Esophagus (tissue), 2 donors: ENCODE data around the gene CPA1. TPM values are rescaled to one million over a fixed set of nuclear protein-coding genes. Genes with fewer than 3 reads are reported as not detected.

Experiments
- H3K27ac ChIP-seq, 2 donors: one replicate each; pipeline ENCODE4 v1.5.1; 2013; ENCODE audit warnings: low read depth in 2 of 2, mild to moderate bottlenecking in 2 of 2, inconsistent platforms in 1 of 2, low read length in 1 of 2, moderate library complexity in 1 of 2
- H3K27me3 ChIP-seq, 2 donors: one replicate each; pipeline ENCODE4 v1.6.1; 2013; ENCODE audit warnings: low read length in 2 of 2, control low read depth in 1 of 2, mild to moderate bottlenecking in 1 of 2; ENCODE audit not compliant: insufficient read depth in 2 of 2, control insufficient read depth in 1 of 2
- H3K36me3 ChIP-seq, 2 donors: one replicate each; pipeline ENCODE4 v1.6.1; 2013; ENCODE audit warnings: low read length in 1 of 2; ENCODE audit not compliant: control insufficient read depth in 2 of 2, insufficient read depth in 2 of 2
- H3K4me1 ChIP-seq, 2 donors: one replicate each; pipeline ENCODE4 v1.6.1; 2013; ENCODE audit warnings: low read length in 1 of 2; ENCODE audit not compliant: control insufficient read depth in 2 of 2, insufficient read depth in 2 of 2
- H3K4me3 ChIP-seq, 2 donors: one replicate each; pipeline ENCODE4 v1.5.1; 2013; ENCODE audit warnings: low read length in 2 of 2, mild to moderate bottlenecking in 2 of 2, low read depth in 1 of 2, moderate library complexity in 1 of 2
- H3K9me3 ChIP-seq, 2 donors: one replicate each; pipeline ENCODE4 v1.6.1; 2013; ENCODE audit warnings: mild to moderate bottlenecking in 2 of 2, low read depth in 1 of 2, low read length in 1 of 2, moderate library complexity in 1 of 2; ENCODE audit not compliant: control insufficient read depth in 2 of 2, insufficient read depth in 1 of 2
- WGBS, 2 donors: extraction: QIAGEN DNeasy Blood & Tissue Kit; methylation state at CpG; one replicate each; pipeline ENCODE4 v1.1.7; 2013; 5-methylcytosine and 5-hydroxymethylcytosine counted together
- polyA plus RNA-seq, 2 donors: library from polyadenylated mRNA; stranded (reverse); fragments of 200-250 nt; gene quantifications; one replicate each; pipeline ENCODE4 v1.2.3, GENCODE V29; 2013
- donor health status: healthy with polysubstance abuse.
- donor health status: Bipolar disorder and iron deficiency.

Gene CPA1
- polyA plus RNA-seq, 2 donors: 0.20 to 1.1 TPM

DNA sequence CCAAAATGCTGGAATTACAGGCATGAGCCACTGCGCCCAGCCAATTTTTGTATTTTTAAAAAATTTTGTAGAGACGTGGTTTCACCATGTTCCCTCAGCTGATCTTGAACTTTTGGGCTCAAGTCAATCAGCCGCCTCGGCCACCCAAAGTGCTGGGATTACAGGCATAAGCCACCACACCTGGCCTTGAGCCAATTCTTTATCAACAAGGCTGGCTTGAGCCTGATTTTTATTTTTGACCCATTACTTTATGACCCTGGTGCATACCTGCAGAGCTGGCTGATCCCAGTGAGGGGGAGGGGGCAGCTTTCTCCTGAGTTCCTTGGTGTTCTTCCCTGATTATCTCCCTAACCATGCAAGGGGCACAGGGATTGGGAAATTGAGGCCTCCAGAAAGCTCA lies 15.8 kb upstream of the CPA1 start:
- Histone ChIP-seq H3K9me3 (no peaks in the 10 kb centered on the region), H3K36me3 (no peaks in the 10 kb centered on the region), H3K27me3 (no peaks in the 10 kb centered on the region), H3K4me3 (no peak overlapping the region), H3K27ac (no peak overlapping the region), H3K4me1 (peaks cover 6% of the 10 kb centered on the region in 2 donors)
- WGBS, 2 donors: 79 to 93% methylated on average over 4 of the region's 4 CpGs

DNA sequence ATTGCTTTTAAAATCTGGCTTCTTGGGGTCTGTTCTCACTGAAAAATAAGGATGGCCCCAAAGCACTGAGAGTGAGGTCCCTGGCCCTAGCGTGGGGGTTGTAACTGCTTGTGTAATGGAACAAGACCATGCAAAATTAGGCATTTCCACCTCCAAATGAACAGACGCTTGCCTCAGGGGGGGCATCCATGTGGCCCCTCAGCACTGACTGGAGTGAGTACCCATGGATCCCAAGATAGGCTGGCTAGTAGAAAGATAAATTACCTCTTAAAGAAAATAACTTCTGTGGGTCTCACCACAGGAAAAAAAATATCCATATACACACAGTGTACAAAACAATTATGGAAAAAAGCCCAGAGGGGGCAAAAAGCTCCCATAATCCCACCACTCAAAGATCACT lies 15.2 kb upstream of the CPA1 start:
- H3K4me3 ChIP-seq: no peak overlapping the region
- no peaks in the 10 kb centered on the region for H3K36me3 ChIP-seq
- WGBS, 2 donors: 85 to 87% methylated on average over 2 of the region's 2 CpGs
- H3K27ac ChIP-seq: no peak overlapping the region
- no peaks in the 10 kb centered on the region for H3K9me3 ChIP-seq
- H3K4me1 ChIP-seq: peaks cover 8 to 10% of the 10 kb centered on the region in 2 donors
- no peaks in the 10 kb centered on the region for H3K27me3 ChIP-seq

DNA sequence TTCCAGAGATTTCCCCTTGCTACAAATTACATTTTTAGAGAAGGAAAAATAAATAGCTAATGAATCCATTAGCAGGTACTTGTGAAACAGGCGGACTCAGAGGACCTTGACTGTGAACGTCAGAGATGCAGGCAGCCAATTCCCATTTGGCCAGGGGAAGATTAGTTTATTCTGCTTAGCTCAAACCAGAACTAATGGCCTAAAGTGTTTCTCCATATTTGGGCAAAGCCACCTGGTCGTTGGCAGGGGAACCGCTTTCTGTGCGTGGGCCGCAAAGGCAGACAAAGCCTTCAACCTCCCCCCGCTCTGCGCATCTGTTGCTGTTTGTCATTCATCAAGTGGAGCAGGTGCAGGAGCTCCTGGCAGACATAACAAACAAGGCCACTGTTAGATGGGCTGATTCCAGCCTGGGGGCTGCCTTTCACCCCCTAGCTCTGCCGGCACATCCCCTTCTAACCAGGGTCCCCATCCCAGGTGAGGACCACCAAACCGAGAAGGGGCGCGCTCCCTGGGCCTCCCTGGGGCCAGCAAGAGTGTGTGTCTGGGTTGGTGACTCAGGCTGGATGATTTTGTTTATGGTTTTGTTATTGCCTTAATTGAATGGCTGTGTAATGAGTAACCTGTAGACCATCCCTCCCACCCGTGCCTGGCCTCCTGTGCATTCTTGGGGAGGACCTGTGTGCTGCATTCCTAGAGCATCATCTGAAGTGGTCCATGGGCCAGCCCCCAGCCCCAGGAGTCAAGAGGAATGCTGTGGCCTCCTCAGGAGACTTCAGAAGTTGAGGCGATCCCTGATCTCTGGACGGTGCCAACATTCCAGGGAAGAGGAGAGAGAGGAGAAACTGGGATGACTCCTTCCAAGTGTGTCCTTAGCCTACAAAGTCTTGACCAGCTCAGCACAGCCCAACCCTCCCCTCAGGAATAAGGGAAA lies 14.5 kb upstream of the CPA1 start:
- no peak overlapping the region for H3K27ac ChIP-seq
- no peaks in the 10 kb centered on the region for H3K9me3 ChIP-seq
- WGBS, 2 donors: 62 to 83% methylated on average over 15 of the region's 15 CpGs
- no peaks in the 10 kb centered on the region for H3K36me3 ChIP-seq
- peaks cover 8 to 10% of the 10 kb centered on the region in 2 donors for H3K4me1 ChIP-seq
- no peak overlapping the region for H3K4me3 ChIP-seq
- no peaks in the 10 kb centered on the region for H3K27me3 ChIP-seq

DNA sequence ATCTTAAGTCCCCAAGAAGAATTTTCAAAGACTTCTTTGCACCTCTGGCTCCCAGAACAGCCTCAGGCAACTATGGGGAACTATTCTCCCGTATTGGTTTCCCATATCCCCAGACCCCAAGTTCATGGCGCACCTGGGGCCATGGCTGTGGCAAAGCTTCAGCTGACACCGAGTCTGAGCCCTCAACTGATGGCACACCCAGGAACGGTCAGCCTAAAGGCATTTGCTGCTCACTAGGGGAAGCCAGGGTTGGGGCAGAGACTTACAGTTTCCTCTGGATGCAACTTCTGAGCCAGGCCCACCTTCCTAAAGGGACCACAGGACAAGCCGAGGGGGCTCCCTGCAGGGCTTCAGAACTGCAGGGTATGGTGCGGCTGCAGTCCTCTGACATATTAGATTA lies 13.7 kb upstream of the CPA1 start:
- Histone ChIP-seq H3K27ac (no peak overlapping the region), H3K4me1 (peaks cover 8 to 16% of the 10 kb centered on the region in 2 donors), H3K36me3 (no peaks in the 10 kb centered on the region), H3K4me3 (no peak overlapping the region), H3K9me3 (no peaks in the 10 kb centered on the region), H3K27me3 (no peaks in the 10 kb centered on the region)
- 89 to 92% methylated on average over 6 of the region's 6 CpGs for whole genome bisulfite sequencing, 2 donors

DNA sequence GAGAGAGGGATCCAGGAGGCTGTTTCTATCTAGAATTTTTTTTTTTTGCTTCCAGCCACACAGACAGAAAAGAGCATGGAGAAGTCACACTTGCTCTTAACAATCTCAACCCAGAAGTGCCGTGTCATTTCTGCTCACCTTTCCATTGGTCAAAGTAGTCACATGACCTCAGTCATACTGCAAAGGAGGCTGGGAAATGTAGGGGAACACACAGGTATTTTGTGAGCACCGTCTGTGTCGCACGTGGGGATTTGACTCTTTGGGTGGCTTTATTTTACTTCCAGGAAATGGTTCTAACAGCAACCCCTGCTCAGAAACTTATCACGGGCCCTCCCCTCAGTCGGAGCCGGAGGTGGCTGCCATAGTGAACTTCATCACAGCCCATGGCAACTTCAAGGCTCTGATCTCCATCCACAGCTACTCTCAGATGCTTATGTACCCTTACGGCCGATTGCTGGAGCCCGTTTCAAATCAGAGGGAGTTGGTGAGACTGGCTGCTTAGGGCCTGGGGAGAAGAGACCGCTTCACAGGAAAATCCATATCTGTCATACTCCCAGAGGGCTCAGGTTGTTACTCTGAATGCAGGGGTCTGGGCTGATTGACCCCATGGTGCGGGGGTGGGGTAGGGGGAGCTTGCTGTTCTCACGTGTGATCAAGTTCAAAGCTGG lies 13.1 kb upstream of the CPA1 start:
- H3K36me3 ChIP-seq: no peaks in the 10 kb centered on the region
- no peak overlapping the region for H3K27ac ChIP-seq
- H3K9me3 ChIP-seq: no peaks in the 10 kb centered on the region
- no peaks in the 10 kb centered on the region for H3K27me3 ChIP-seq
- WGBS, 2 donors: 87 to 93% methylated on average over 13 of the region's 13 CpGs
- H3K4me1 ChIP-seq: peaks cover 8 to 16% of the 10 kb centered on the region in 2 donors
- H3K4me3 ChIP-seq: no peak overlapping the region

DNA sequence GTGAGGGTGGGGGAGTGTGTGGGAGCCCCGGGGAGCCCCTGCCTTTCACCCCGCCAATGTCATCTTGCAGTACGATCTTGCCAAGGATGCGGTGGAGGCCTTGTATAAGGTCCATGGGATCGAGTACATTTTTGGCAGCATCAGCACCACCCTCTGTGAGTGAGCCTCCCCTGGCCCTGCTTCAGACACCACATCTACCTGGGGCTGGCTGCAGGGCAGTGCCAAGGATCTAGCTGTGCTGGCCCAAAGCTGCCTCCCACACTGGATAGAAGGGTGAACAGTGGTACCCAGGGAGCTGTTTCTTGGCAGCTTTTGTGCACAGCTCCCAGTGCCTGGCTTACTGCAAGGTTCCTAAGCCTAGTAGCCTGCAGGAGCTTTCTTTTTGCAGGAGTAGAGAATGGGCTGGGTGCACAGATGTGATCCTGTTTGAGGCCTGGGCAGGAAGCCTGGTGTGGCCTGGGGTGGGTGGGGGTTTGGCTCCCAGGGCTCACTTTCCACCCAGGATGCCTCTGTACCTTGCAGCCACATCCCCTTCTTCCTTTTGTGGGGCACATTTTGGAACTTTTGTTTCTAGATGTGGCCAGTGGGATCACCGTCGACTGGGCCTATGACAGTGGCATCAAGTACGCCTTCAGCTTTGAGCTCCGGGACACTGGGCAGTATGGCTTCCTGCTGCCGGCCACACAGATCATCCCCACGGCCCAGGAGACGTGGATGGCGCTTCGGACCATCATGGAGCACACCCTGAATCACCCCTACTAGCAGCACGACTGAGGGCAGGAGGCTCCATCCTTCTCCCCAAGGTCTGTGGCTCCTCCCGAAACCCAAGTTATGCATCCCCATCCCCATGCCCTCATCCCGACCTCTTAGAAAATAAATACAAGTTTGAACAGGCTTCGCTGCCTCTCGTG lies 12.2 kb upstream of the CPA1 start:
- 85 to 91% methylated on average over 19 of the region's 19 CpGs for WGBS, 2 donors
- Histone ChIP-seq H3K27me3 (no peaks in the 10 kb centered on the region), H3K36me3 (no peaks in the 10 kb centered on the region), H3K27ac (no peak overlapping the region), H3K4me3 (no peak overlapping the region), H3K9me3 (no peaks in the 10 kb centered on the region), H3K4me1 (peaks cover 10 to 16% of the 10 kb centered on the region in 2 donors)

DNA sequence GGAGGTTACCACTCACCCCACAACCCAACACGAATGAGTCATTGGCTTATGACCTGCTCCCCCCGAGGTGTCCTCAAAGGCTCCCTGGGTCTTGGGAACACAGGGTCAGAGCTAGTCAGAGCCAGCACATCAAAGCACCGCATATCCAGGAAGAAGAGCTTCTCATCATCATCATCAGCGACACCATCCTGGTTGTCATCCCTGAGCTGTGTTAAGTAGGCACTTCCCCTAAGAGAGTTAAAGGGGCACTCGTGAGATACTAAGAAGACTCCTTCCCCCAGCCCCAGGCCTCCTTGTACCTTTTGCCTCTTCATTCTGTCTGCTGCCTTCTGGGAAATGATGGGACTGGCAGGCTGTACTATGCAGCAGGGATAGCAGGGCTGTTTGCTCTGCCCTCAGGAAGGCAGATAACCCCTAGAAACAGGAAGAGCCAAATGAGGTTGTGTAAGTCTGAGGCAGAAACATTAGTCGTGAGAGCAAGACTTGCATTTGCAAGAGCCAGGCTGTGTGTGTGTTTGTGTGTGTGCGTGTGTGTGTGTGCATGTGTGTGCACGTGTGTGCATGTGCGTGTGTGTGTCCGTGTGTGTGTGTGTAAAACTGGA lies 11.1 kb upstream of the CPA1 start:
- peaks cover 10 to 25% of the 10 kb centered on the region in 2 donors for H3K4me1 ChIP-seq
- H3K4me3 ChIP-seq: no peak overlapping the region
- no peaks in the 10 kb centered on the region for H3K9me3 ChIP-seq
- H3K27me3 ChIP-seq: no peaks in the 10 kb centered on the region
- peak overlapping the region in 1 of 2 donors; percentile 24 for H3K27ac ChIP-seq
- H3K36me3 ChIP-seq: no peaks in the 10 kb centered on the region
- 35 to 44% methylated on average over 10 of the region's 10 CpGs for WGBS, 2 donors

DNA sequence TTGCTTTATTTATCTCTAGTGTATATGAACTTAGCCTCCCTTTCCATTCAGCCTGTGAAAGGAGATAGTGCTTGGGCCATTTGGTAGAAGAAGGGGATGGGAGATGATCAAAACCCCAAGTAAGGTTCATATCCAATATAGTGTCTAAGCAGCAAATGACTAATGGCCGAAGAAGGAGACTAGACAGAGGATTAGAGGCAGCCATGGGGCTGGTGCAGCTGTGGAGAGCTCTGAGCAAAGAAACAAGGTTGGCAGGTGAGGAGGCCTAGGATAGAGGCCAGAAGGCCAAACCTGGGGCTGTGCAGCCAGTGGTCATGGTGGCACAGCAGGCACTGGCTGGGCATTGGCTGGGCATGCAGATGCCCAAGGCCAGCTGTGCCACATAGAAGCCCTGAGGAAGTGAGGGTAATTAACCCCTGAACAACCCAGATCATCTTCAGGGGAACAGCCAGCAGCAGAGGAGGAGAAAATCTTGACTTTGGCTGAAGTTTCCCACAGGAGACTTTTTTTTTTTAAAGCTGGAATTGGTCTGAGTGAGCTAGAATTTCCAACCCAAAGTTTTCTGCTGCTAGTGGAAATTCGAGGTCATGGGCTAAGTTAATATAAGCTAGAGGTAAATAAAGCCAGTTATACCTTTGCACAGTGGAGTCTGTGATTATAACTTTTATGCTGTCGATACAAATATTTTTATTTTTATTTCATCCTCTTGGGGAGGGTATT lies 10.3 kb upstream of the CPA1 start:
- H3K36me3 ChIP-seq: no peaks in the 10 kb centered on the region
- H3K27ac ChIP-seq: no peak overlapping the region
- H3K4me1 ChIP-seq: peaks cover 10 to 28% of the 10 kb centered on the region in 2 donors
- 53 to 64% methylated on average over 3 of the region's 3 CpGs for WGBS, 2 donors
- no peak overlapping the region for H3K4me3 ChIP-seq
- no peaks in the 10 kb centered on the region for H3K27me3 ChIP-seq
- no peaks in the 10 kb centered on the region for H3K9me3 ChIP-seq
